H4 (cell line): ENCODE results near the gene CLDN6. TPM values are rescaled to one million over a fixed set of nuclear protein-coding genes. Genes with fewer than 3 reads are reported as not detected.
A peak's percentile ranks its signal among the peaks of the same experiment; 100 is the strongest.

Source experiments
- DNase-seq: peaks from one replicate; pipeline ENCODE4 v3.0.0-alpha.2; 2015; ENCODE audit warnings: low spot score
- total RNA-seq: library from RNA; depleted of rRNA; stranded (reverse); fragments of >200 nt; shearing (Covaris generic); gene quantifications from 2 replicates; pipeline ENCODE4 v1.2.3, GENCODE V29; 2014

CLDN6 gene
- total RNA-seq, 1 experiment from 2014 or later: 2.0 TPM

- no peak for DNase-seq
These were observed 10.8 kb upstream of the CLDN6 start for GRCh38 chr16:3028716-3029319.

GRCh38 chr16:3027983-3028715 is 10.2 kb upstream of the CLDN6 start:
- DNase-seq: no peak

GRCh38 chr16:3027489-3027795 is 9.5 kb upstream of the CLDN6 start:
- DNase-seq: no peak

DNA sequence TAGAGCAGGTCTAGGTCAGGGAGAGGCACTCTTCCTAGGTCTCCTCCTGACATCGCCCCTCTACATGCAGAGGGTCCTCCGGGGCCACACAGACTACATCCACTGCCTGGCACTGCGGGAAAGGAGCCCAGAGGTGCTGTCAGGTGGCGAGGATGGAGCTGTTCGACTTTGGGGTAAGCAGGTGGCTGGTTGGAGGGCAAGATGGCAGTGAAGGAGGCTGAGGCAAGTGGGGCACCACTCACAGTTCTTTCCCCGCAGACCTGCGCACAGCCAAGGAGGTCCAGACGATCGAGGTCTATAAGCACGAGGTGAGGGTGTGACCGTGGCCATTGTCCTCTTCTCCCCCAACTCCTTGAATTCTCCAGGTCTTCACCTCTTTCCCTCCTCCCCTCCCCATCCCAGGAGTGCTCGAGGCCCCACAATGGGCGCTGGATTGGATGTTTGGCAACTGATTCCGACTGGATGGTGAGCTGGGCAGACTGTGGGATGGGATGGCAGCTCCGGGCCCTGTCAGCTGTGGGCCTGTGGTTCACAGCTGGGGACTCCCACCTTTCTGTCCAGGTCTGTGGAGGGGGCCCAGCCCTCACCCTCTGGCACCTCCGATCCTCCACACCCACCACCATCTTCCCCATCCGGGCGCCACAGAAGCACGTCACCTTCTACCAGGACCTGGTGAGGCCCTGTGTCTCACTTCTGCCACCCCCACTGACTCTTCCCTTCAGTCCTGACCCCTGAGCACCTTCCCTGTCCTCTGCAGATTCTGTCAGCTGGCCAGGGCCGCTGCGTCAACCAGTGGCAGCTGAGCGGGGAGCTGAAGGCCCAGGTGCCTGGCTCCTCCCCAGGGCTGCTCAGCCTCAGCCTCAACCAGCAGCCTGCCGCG is 8.9 kb upstream of the CLDN6 start:
- DNase-seq: no peak

DNA sequence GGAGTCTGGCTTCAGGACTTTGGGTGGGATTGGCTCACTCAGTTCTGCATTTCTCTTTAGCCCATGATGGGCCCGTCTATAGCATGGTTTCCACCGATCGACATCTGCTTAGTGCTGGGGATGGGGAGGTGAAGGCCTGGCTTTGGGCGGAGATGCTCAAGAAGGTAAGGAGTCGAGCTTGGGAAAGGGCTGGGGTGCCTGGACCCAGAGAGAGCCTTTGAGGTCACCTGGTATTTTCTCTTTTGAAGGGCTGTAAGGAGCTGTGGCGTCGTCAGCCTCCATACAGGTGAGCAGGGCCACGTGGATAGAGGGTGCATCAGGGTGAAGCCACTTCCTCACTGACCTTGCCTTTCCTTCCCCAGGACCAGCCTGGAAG is 8.0 kb upstream of the CLDN6 start:
- no peak for DNase-seq

DNA sequence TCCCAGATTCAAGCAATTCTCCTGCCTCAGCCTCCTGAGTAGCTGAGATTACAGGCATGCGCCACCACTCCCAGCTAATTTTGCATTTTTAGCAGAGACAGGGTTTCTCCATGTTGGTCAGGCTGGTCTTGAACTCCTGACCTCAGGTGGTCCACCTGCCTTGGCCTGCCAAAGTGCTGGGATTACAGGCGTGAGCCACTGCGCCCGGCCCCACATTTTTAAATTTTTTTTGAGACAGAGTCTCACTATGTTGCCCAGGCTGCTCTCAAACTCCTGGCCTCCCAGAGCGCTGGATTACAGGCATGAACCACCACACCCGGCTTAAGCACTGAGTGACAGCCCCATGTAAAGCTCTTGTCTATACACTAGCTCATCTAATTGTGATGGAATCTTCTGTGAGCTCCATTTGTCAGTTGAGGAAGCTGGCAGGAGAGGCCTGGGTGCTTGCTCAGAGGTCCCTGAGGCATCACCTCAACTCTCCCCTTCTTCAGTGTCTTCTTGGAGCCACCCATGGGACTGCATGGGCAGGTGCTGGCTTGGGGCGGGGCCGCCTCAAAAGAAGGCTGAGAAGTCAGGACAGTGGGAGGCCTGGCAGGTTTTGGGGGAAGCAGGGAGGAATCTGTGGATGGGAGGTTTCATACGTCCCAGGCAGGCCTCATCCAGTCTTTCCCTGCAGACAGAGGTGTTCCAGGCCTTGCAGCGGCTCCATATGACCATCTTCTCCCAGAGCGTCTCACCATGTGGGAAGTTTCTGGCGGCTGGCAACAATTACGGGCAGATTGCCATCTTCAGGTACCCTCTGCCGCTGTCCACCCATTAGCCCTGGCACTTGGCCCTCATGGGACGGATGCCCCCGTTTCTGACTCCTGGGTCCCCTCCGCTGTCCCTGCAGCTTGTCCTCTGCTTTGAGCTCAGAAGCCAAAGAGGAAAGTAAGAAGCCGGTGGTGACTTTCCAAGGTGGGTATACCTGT is 7.3 kb upstream of the CLDN6 start:
- no peak for DNase-seq

- DNase-seq: peak; percentile 99
These were observed 5.9 kb upstream of the CLDN6 start, which contains the start of the genes HCFC1R1 and THOC6 for GRCh38 chr16:3023669-3024478. HCFC1R1 (minus strand) TSS chr16:3023942; CDS start chr16:3023941, 1 bp downstream. THOC6 (plus strand) TSS chr16:3024035; CDS start chr16:3024327, 292 bp downstream.

DNA sequence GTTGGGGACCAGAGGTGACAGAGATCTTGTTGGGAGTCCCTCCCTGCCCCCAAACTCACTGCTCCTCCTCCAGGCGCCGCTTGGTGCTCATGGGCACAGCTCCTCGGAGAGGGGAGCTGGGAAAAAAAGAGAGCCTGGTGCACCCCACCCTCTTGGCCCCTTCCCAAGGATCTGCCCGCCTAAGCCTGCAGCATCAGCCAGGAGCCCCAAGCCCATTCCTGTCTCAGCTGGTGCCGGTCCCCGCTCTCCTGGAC is 5.4 kb upstream of the CLDN6 start:
- peak; percentile 89 for DNase-seq

DNA sequence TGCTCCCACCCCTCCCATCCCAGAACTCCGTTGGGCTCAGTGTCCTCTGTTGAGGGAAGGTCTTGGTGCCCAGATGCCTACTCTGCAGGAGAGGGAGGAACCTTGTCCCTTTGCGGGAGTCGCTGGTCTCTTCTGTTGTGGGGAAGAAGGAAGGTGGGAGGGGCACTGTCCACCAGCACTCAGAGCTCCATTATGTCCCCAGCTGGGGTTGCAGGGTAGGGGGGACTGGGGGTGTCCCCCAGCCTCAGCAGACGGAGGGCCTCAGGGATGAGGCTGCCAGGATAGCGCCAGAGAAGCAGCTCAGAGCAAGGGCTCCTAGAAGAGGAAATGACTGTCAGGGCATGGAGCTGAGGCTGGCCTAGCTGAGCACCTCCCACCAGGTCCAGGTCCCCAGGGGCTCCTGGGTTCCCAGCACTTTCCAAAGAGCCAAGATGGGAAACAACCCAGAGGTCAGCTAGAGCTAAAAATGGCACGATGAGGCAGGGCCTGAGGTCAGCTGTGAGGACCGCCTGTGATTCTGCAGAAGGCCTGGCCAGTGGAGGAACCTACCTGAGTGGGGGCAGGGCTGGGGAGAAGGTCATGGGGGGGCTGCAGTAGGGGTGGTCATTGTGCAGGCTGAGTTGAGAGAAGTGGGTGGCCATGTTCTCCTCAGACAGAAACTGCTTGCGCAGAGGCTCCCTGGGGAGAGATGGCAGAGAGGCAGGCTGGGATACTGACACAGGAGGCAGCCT is 4.9 kb upstream of the CLDN6 start:
- peak; percentile 39 for DNase-seq

DNA sequence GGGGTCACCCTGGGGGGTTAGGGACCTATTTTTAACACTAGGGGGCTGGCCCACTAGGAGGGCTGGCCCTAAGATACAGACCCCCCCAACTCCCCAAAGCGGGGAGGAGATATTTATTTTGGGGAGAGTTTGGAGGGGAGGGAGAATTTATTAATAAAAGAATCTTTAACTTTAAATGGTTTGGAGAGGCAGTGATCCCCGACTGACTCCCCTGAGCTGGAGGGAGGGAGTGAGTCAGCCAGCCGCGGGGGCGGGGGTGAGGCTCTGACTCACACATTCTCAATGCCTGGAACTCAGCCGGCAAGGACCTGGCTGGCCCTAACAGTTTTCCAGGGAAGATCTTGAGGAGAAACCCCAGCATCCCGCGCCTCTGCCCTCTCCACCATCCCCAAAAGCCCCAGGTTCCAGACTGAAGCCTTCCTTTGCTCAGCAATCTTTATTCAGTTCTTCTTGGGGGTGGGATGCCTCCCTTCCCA is 4.3 kb upstream of the CLDN6 start:
- peak; percentile 92 for DNase-seq

- DNase-seq: peak; percentile 85
These were observed 3.6 kb upstream of the CLDN6 start for GRCh38 chr16:3021449-3022207.

GRCh38 chr16:3020604-3021448 is 2.8 kb upstream of the CLDN6 start:
- DNase-seq: peak; percentile 89

- DNase-seq: peak; percentile 63
These were observed 2.2 kb upstream of the CLDN6 start, which contains the start of gene TNFRSF12A for GRCh38 chr16:3020247-3020603. TNFRSF12A (plus strand) TSS chr16:3020368; CDS start chr16:3020398, 30 bp downstream.

- no peak for DNase-seq
These were observed 1.7 kb upstream of the CLDN6 start for GRCh38 chr16:3019594-3020246.

- no peak for DNase-seq
These were observed 639 bp downstream of the CLDN6 start for GRCh38 chr16:3017344-3017743.

DNA sequence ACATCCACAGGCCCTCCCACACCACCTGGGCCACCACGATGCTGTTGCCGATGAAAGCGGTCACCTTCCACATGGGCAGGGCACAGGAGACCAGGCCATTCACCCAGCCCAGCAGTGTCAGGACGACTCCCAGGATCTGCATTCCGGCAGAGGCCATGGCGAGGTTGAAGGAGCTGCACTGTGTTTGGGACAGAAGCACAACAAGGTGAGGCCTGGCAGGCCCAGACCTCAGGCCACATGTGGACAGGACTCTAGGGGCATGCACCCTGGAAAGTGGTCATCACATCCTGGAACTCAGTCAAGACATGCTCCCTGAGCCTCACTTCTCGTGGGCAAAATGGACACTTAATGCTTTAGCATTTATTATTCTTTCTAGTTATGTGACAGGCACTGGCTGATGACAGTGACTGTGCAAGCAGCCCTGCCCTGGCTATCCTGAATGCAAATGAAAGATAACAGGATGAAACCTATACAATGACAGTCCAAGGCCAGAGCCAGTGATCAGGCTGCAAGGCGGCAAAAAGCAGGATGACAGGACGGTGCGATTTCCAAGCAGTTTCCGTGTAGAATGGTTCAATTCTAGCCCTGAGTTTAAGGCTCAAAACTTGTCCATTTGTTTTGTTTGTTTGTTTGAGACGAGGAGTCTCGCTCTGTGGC is 2.0 kb downstream of the CLDN6 start:
- DNase-seq: no peak

GRCh38 chr16:3014971-3015370 is 3.0 kb downstream of the CLDN6 start:
- DNase-seq: no peak
